Effector CD8-positive, alpha-beta T cell (primary cell): ENCODE measurements around the gene EPC1.
"Not testable (repeated sequence)": the region's sequence is repeated elsewhere in the genome, so short reads cannot be mapped to it uniquely, and the experiment has no call there.

Experiments
- DNase-seq: peaks from one replicate; lab custom pipeline; 2025; lab: John Stamatoyannopoulos, UW

EPC1 gene

GRCh38 chr10:32279795-32280194 lies 67.2 kb downstream of the EPC1 start:
- no peak for DNase-seq

GRCh38 chr10:32273336-32273735 lies 73.6 kb downstream of the EPC1 start:
- DNase-seq = no peak

GRCh38 chr10:32271617-32272016 lies 75.3 kb downstream of the EPC1 start:
- no peak for DNase-seq

GRCh38 chr10:32269343-32270100 lies 77.4 kb downstream of the EPC1 start:
- no peak for DNase-seq

GRCh38 chr10:32268788-32269187 lies 78.2 kb downstream of the EPC1 start:
- DNase-seq = no peak

GRCh38 chr10:32266979-32267378 lies 80.0 kb downstream of the EPC1 start:
- no peak for DNase-seq

GRCh38 chr10:32266566-32266965 lies 80.4 kb downstream of the EPC1 start:
- DNase-seq = no peak

- no peak for DNase-seq
Measured at GRCh38 chr10:32265756-32266155, 81.2 kb downstream of the EPC1 start.

GRCh38 chr10:32263300-32263699 lies 83.7 kb downstream of the EPC1 start:
- no peak for DNase-seq

GRCh38 chr10:32259551-32259950 lies 87.4 kb downstream of the EPC1 start:
- DNase-seq = no peak

- peak; percentile 43 for DNase-seq
Measured at GRCh38 chr10:32256613-32257437, 90.1 kb downstream of the EPC1 start.

- no peak for DNase-seq
Measured at GRCh38 chr10:32253821-32254220, 93.1 kb downstream of the EPC1 start.

GRCh38 chr10:32253276-32253675 lies 93.7 kb downstream of the EPC1 start:
- DNase-seq = no peak

- DNase-seq = not testable (repeated sequence)
Measured at GRCh38 chr10:32250489-32250888, 96.5 kb downstream of the EPC1 start.

GRCh38 chr10:32246685-32247084 lies 100.3 kb downstream of the EPC1 start:
- DNase-seq = no peak

GRCh38 chr10:32245760-32246159 lies 101.2 kb downstream of the EPC1 start:
- DNase-seq = no peak

GRCh38 chr10:32244421-32245207 lies 102.3 kb downstream of the EPC1 start:
- no peak for DNase-seq

- DNase-seq = no peak
Measured at GRCh38 chr10:32244011-32244410, 102.9 kb downstream of the EPC1 start.

GRCh38 chr10:32241946-32242345 lies 105.0 kb downstream of the EPC1 start:
- no peak for DNase-seq

- DNase-seq = no peak
Measured at GRCh38 chr10:32240471-32240870, 106.5 kb downstream of the EPC1 start.

- no peak for DNase-seq
Measured at GRCh38 chr10:32239769-32240168, 107.2 kb downstream of the EPC1 start.

GRCh38 chr10:32237644-32238345 lies 109.2 kb downstream of the EPC1 start:
- no peak for DNase-seq
